OCI-LY3 (cell line): Measurements from ENCODE around the gene UBASH3A.

Experiments
- H2AFZ ChIP-seq: fragments of 200-600, 300-600 bp; shearing (Covaris generic); 2 replicates; pipeline ENCODE4 v1.6.0; 2014; ENCODE audit warnings: antibody characterized with exemption, low read depth, low read length
- H3K27ac ChIP-seq: fragments of 200-600, 300-600 bp; sonication (generic); 2 replicates; pipeline ENCODE4 v1.5.1; 2014; ENCODE audit warnings: mild to moderate bottlenecking, low read length, moderate library complexity, mixed read lengths
- H3K27me3 ChIP-seq: fragments of 200-600, 300-600 bp; sonication (generic); 2 replicates; pipeline ENCODE4 v1.6.1; 2014; ENCODE audit warnings: low read depth, low read length, mixed read lengths
- H3K36me3 ChIP-seq: fragments of 200-600, 300-600 bp; sonication (generic); replicated peaks from 2 replicates; pipeline ENCODE3; 2014; ENCODE audit warnings: low read depth, low read length, mixed read lengths
- H3K4me1 ChIP-seq: fragments of 300-600, 200-600 bp; sonication (generic); 2 replicates; pipeline ENCODE4 v1.6.1; 2014; ENCODE audit warnings: low read length, mixed read lengths
- H3K4me2 ChIP-seq: fragments of 200-600, 300-600 bp; sonication (generic); 2 replicates; pipeline ENCODE4 v1.6.1; 2014; ENCODE audit warnings: low read length, mixed read lengths
- H3K4me3 ChIP-seq: fragments of 300-600, 200-600 bp; sonication (generic); 2 replicates; pipeline ENCODE4 v1.5.1; 2014; ENCODE audit warnings: antibody characterized with exemption, mild to moderate bottlenecking, low read length, moderate library complexity
- H3K79me2 ChIP-seq: fragments of 300-600, 200-600 bp; shearing (Covaris generic); 2 replicates; pipeline ENCODE4 v1.6.1; 2014; ENCODE audit warnings: mild to moderate bottlenecking, low read length, mixed read lengths
- H3K9ac ChIP-seq: fragments of 300-600, 200-600 bp; shearing (Covaris generic); 2 replicates; pipeline ENCODE4 v1.6.0; 2014; ENCODE audit warnings: mild to moderate bottlenecking, low read length, moderate library complexity
- H3K9me3 ChIP-seq: fragments of 200-600, 300-600 bp; shearing (Covaris generic); 2 replicates; pipeline ENCODE4 v1.6.1; 2014; ENCODE audit warnings: low read length, mixed read lengths; ENCODE audit not compliant: insufficient read depth
- H4K20me1 ChIP-seq: fragments of 200-600, 300-600 bp; sonication (generic); 2 replicates; pipeline ENCODE4 v1.6.1; 2016; ENCODE audit warnings: low read length, mixed read lengths; ENCODE audit not compliant: insufficient read depth
- EZH2phosphoT487 ChIP-seq: fragments of 200-600 bp; shearing (Covaris generic); IDR thresholded peaks from 2 replicates; pipeline ENCODE4 v1.6.1; 2018; ENCODE audit warnings: antibody characterized with exemption, mixed run types, low read depth
- TF ChIP-seq, protein P1 (sequence below): fragments of 200-600, 300-600 bp; sonication (generic); IDR thresholded peaks from 2 replicates; pipeline ENCODE4 v1.5.1; 2014; ENCODE audit warnings: antibody characterized with exemption, low read length, low read depth

Gene UBASH3A

DNA sequence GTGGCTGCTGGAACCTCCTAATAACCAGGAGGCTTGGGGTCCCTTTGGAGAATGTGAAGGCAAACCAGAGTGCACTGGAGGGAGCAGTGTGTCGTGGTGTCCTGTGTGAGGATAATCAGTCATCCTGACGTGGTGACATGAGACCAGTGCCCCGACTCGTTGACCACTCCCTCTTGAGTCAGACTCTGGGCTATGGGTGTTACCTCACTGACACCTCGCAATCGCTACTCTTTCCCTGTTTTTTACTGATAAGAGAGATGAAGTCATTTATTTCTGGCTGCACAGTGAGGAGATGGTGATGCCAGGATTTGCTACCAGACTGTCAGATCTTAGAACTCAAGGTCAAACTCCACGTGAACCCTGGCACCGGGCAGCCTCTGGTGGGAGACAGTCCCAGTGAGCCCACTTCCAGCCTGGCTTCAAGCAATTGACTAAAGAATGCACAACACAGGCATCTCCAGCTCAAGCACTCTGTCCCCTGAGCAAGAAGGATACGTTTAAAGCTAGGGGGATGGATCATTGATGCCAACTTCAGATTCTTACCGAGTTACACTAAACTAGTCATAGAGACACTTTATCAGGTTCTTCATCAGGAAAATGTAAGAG lies 30.3 kb downstream of the UBASH3A start:
- TF ChIP-seq, protein P1, sequence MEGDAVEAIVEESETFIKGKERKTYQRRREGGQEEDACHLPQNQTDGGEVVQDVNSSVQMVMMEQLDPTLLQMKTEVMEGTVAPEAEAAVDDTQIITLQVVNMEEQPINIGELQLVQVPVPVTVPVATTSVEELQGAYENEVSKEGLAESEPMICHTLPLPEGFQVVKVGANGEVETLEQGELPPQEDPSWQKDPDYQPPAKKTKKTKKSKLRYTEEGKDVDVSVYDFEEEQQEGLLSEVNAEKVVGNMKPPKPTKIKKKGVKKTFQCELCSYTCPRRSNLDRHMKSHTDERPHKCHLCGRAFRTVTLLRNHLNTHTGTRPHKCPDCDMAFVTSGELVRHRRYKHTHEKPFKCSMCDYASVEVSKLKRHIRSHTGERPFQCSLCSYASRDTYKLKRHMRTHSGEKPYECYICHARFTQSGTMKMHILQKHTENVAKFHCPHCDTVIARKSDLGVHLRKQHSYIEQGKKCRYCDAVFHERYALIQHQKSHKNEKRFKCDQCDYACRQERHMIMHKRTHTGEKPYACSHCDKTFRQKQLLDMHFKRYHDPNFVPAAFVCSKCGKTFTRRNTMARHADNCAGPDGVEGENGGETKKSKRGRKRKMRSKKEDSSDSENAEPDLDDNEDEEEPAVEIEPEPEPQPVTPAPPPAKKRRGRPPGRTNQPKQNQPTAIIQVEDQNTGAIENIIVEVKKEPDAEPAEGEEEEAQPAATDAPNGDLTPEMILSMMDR = no peak
- TF ChIP-seq EZH2phosphoT487 = no peak
- peaks cover 18% of the 10 kb centered on the region for H3K27me3 ChIP-seq
- no peaks in the 10 kb centered on the region for H3K36me3 ChIP-seq
- H2AFZ ChIP-seq = no peak overlapping the region
- no peaks in the 10 kb centered on the region for H4K20me1 ChIP-seq
- H3K4me2 ChIP-seq = no peak overlapping the region
- no peaks in the 10 kb centered on the region for H3K79me2 ChIP-seq
- no peaks in the 10 kb centered on the region for H3K4me1 ChIP-seq
- H3K9ac ChIP-seq = no peak overlapping the region
- H3K4me3 ChIP-seq = no peak overlapping the region
- H3K27ac ChIP-seq = no peak overlapping the region
- no peaks in the 10 kb centered on the region for H3K9me3 ChIP-seq

DNA sequence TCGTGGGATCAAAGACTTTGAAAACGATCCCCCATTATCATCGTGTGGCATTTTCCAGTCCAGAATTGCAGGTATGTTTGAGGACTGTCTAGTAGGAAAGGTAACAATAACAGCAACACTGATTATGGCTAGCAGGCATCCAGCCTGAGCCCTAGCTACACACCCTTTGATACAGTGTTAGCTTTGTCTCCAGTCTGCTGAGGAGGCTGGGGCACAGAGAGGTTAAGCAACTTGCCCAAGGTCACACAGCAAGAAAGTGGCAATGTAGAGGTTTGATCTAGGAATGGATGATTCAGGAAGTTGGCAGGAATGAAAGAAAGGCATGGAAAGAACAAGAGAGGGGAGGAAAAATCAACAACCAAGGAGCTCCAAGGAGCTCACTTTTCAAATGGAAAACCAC lies 31.2 kb downstream of the UBASH3A start:
- TF ChIP-seq, protein P1 = no peak
- TF ChIP-seq EZH2phosphoT487 = no peak
- Histone ChIP-seq H3K9me3 (no peaks in the 10 kb centered on the region), H3K79me2 (no peaks in the 10 kb centered on the region), H3K4me2 (no peak overlapping the region), H3K4me1 (no peaks in the 10 kb centered on the region), H3K9ac (no peak overlapping the region), H3K4me3 (no peak overlapping the region), H4K20me1 (no peaks in the 10 kb centered on the region), H3K27me3 (peaks cover 18% of the 10 kb centered on the region), H3K36me3 (no peaks in the 10 kb centered on the region), H3K27ac (no peak overlapping the region), H2AFZ (no peak overlapping the region)

DNA sequence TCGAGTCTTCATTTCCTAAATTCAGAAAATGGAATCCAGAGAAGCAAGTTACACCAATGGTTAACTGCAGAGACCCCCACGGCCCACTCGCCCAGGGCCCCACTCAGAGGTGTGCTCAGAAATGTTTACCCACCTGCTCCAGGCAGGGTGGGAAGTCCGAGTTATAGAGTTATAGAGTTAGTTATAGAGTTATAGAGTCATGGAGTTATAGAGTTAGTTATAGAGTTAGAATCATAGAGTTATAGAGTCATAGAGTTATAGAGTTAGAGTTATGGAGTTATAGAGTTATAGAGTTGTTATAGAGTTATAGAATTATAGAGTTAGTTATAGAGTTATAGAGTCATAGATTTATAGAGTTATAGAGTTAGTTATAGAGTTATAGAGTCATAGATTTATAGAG lies 31.7 kb downstream of the UBASH3A start:
- Histone ChIP-seq H3K4me3 (no peak overlapping the region), H3K9me3 (no peaks in the 10 kb centered on the region), H3K27ac (no peak overlapping the region), H3K9ac (no peak overlapping the region), H3K79me2 (no peaks in the 10 kb centered on the region), H3K4me1 (no peaks in the 10 kb centered on the region), H3K27me3 (peaks cover 18% of the 10 kb centered on the region), H2AFZ (no peak overlapping the region), H3K4me2 (no peak overlapping the region), H4K20me1 (no peaks in the 10 kb centered on the region), H3K36me3 (no peaks in the 10 kb centered on the region)
- TF ChIP-seq, protein P1 = no peak
- TF ChIP-seq EZH2phosphoT487 = no peak

DNA sequence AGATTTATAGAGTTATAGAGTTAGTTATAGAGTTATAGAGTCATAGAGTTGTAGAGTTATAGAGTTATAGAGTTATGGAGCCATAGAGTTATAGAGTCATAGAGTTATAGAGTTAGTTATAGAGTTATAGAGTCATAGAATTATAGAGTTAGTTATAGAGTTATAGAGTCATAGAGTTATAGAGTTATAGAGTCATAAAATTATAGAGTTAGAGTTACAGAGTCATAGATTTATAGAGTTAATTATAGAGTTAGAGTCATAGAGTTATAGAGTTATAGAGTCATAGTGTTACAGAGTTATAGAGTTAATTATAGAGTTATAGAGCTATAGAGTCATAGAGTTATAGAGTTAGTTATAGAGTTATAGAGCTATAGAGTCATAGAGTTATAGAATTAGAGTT lies 32.1 kb downstream of the UBASH3A start:
- H3K4me1 ChIP-seq = no peaks in the 10 kb centered on the region
- H3K27me3 ChIP-seq = peaks cover 18% of the 10 kb centered on the region
- no peak overlapping the region for H2AFZ ChIP-seq
- no peaks in the 10 kb centered on the region for H3K79me2 ChIP-seq
- no peaks in the 10 kb centered on the region for H3K36me3 ChIP-seq
- no peak overlapping the region for H3K4me3 ChIP-seq
- H3K9ac ChIP-seq = no peak overlapping the region
- no peaks in the 10 kb centered on the region for H3K9me3 ChIP-seq
- no peak overlapping the region for H3K27ac ChIP-seq
- no peak overlapping the region for H3K4me2 ChIP-seq
- H4K20me1 ChIP-seq = no peaks in the 10 kb centered on the region
- TF ChIP-seq, protein P1 = no peak
- no peak for TF ChIP-seq EZH2phosphoT487
